T-helper 1 cell treated with Interleukin-12 subunit alpha and Interleukin-12 subunit beta and Interleukin-4 antibody, amounts not matched to agents 30 ng/mL and 1 ng/mL, for 36 hours (primary cell): Measurements from ENCODE around the gene GPR176. TPM values are rescaled to one million over a fixed set of nuclear protein-coding genes. Genes with fewer than 3 reads are reported as not detected.
"Not testable (repeated sequence)": the region's sequence is repeated elsewhere in the genome, so short reads cannot be mapped to it uniquely, and the experiment has no call there.

Experiments
- intact Hi-C: fragments of 100-400 bp; cut with micrococcal nuclease; formaldehyde crosslinking; loops from one replicate; pipeline ENCODE4 v1.15.1; 2024
- total RNA-seq: library from RNA; stranded (reverse); gene quantifications from 2 replicates; pipeline ENCODE4 v1.2.3, GENCODE V29; 2022

The GPR176 gene
- total RNA-seq, 1 donor from 2014 or later, result 0.10 TPM

DNA sequence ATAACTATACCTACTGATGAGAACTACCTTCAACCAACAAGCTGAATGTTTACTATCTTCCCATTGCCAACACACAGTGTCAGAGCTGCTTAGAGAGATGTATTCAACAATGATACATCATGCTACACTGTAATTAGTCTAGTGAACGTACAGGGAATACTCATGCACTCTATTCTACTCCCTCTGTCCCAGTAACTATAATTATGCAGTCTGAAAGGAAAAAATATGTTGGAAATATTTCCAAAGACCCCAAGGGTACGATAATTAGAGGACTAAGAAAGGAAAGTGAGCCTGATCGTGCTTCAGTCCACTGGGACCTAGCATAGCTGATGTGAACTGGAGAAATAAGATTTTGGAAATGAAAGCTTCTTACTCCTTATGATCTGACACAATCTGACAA lies 100.5 kb downstream of the GPR176 start:
- intact Hi-C loops, result no loop called here

DNA sequence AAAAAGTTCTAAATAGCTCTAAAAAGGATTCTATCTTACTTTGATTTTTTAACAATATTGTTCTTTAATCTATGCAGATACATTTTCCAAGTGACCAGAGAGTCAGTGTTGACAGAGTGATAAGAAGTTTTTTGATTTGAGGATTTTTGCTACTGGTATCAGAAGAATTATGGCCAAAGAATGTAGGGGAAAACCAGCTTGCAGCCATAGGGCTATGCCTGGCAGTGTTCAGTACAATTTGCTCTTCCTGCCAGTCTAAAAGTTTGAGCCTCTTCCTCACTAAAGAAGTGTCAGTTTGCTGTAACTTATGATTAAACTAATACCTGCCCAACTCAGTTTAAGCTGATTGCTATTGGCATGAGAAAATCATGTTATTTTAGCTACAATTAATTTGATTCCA lies 102.2 kb downstream of the GPR176 start:
- intact Hi-C loops, result no loop called here

DNA sequence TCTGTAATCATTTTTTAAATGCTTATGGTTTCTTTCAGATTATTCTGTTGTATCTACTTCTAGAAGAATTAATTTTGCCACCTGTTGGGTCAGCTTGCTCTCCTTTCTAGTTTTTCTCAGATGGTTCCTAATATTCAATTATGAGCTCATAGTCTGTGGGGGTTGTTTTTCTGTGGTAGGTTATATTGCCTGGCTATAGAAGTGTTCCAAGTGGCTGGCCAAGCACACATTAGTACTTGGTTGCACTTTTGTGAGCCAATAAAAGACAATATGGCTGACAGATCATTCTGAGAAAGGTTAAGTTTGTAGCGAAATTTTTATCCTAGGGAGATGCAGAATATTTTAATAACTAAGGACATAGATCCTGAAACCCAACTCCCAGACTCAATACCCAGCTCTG lies 105.6 kb downstream of the GPR176 start:
- intact Hi-C loops, result no loop called here

DNA sequence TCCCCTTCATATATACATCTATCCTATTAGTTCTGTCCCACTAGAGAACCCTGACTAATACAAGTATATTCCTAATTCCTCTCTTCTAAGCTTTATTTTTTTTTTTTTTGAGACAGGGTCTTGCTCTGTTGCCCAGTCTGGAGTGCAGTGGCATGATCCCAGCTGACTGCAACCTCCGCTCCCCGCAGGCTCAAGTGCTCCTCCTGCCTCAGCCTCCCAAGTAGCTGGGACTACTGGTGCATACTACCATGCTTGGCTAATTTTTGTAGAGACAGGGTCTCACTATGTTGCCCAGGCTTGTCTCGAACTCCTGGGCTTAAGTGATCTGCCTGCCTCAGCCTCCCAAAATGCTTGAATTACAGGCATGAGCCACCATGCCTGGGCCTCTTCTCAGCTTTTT lies 107.4 kb downstream of the GPR176 start:
- intact Hi-C loops, result not testable (repeated sequence)

DNA sequence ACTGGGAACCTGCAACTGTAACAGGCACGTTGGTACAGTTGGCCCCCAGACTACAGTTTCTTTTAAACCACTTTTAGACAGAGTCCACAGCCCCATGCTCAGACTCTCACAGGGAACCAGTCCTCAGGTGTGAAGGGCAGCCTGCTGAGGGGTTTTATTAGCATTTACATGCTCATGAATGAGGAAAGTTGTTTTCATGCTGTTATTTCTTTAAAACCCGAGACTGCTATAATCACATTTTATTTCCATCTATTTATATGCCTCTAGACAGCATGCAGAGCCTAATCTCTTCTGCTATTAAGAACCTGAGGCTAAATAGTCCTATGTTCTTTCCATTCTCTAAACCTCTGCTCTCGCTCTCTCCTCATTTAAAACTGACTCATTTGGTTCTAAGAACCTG lies 111.2 kb downstream of the GPR176 start:
- intact Hi-C loops, result no loop called here

DNA sequence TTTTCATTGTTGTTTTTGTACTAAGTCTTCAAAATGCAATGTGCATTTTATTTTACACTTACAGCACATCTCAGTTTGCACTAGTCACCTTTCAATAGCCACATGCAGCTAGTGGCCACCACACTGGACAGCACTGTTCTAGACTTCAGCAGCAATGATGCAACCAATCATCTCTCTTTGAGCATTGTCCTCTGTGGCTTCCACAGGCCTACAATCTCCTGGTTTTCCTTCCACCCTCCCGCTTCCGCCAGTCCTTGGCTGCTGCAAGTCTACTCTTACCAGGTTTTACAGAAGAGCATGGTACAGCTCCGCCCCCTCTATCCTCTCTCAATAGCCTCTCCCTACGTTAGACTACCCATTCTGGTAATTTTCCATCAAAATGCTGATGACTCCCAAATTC lies 112.3 kb downstream of the GPR176 start:
- intact Hi-C loops, result no loop called here

DNA sequence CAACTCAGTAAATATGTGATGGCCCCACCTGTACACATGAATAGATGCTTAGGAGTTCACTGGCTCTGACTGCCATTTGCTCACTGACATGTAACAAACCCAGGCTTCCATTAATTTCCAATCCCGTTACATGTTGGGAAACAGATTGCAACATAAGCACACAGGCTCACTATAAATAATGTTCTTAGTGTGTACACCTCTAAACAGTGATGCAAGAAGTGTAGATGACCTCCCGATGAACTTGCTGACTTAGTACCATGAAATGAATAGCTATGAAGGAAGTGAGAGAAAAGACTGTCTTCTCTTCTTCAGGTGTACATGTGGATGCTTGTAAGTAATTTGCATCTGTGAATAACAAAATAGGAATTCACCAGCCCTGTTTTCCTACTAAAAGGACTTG lies 116.0 kb downstream of the GPR176 start:
- intact Hi-C loops, result no loop called here

DNA sequence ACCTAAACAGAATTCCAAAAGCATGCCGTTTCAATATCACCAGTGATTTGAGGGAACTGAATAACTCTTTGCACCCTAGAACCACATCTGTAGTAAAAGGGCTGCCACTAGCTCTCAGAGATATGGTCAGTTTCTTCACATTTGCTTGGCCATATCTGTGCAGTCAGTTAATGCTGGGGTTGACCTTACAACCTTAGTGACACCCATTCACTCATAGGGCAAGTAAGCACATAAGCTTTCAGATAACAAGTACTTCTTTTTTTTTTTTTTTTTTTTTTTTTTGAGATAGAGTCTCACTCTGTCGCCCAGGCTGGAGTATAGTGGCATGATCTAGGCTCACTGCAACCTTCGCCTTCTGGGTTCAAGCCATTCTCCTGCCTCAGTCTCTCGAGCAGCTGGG lies 117.0 kb downstream of the GPR176 start:
- intact Hi-C loops, result no loop called here

DNA sequence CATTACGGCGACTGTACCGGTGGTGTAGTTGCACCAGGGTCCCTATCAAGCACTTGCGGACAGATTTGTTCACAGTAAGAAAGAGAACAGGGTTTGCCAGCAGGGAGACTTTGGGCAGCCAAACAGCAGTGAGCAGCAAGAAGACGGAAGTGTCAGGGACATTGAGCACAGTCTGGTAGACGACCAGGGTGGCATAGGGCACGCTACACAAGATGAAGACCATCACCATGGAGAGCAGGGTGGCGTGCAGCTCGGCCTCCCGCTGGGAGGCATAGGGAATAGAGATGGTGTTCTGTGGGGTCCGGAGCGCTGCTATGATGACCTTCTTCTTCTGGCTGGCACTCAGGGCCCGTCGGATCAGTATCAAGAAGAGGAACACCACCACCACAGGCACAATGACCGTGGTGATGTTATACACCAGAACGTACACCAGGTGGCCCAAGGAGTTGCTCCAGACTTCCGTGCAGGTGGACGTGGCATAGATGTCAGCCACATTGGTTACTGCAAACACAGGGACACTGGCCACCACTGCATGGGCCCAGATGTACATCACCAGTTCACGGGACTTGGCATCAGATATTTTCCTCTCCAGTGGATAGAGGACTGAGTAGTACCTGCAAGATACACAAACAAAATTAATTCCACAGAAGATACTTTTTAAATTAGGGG lies 118.3 kb downstream of the GPR176 start:
- intact Hi-C loops, result loop anchor here (1.0 kb wide), 1 partner anchor 74 kb away; no protein-coding TSS in a partner anchor

DNA sequence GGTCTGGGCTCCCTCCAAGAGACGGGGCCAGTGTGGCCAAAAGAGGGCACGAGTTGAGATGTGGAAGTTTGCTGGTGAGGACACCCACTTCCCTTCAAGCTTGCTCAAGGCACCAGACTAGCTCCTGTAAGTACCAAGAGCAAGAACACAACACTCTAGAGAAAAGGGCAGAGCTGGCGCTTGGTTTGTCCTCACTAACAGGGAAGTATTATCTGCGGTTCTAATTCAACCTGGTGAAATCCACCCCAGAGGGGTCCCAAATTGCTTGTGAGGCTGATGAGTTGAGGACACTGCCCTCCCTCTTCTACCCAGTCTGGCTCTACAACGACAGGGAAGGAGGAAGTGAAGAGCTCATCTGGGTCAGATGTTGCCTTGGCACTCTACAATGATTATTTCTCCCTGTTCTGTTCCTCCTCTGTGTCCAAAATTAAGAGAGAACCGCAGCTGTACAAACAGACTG lies 120.5 kb downstream of the GPR176 start:
- intact Hi-C loops, result loop anchor here (1.0 kb wide), 1 partner anchor 17 kb away; no protein-coding TSS in a partner anchor

DNA sequence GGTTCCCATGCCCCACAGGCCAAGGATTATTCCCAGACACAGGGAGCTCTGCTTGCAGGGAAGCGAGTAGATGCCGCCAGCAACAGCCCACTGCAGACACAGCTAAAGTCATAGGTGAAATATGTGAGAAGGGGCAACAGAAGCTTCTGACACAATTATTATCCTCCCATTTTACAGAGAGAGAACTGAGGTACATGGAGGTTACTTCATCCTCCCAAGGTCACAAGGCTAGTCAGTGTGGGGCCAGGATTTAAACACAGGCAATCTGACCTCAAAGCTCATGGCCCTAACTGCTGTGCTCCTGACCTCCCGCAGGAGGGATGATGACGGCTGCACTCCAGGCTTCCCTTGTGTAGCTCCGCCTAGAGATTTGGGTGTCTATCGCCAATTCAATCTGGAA lies 121.7 kb downstream of the GPR176 start:
- intact Hi-C loops, result no loop called here

DNA sequence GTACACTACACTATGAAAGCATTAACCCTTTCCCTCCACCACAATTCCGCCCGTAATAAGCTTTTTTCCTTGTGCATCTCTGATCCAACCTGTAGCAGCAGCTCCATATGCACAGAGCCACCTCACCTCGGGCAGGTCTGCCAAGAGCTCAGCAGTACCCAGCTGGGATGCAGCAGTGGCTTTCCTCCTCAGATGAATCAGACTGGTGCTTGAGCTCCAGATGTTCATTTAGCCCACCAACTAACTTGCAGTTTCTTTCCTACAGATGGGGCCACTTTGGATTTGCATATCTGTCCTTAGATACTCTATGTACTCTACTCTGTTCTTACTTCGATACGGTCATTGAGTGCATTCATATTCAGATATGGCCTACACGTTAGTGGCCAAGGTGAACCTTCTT lies 122.7 kb downstream of the GPR176 start:
- intact Hi-C loops, result no loop called here

DNA sequence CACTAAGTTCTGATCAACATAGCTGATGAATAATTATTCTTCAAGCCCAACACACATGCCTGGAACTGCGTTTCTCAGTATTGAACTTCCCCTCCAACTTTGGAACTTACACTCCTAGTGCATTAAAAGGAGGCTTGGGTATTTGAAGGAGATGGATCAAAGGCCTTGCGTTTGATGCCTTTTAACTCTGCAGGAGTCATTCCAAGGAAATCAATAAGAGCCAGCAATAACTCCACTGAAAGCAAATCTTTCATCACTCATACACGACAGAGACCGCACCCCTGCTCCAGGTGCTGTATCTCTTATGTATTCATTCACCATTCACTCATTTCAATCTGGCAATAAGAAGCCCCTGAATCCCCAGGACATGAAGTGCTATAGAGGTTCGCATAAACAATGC lies 123.5 kb downstream of the GPR176 start:
- intact Hi-C loops, result no loop called here

DNA sequence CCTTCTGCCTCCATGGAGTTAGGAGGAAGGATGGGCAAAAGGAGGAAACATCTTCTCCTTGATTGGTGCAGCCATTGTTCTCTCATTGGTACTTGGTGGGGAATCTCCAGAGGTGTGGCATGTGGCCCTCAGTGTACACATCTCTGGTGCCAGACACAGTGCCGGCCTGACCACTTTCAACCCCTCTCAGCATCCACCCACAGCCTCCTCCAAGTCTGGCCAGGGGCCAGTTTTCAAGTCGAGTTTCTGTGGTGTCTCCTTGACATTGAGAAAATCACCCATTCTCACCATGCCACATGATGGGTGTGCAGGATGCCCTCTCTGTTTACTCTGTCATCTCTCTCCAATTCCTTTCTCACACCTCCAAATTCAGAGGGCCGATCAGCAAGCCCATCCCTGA lies 124.6 kb downstream of the GPR176 start:
- intact Hi-C loops, result no loop called here

DNA sequence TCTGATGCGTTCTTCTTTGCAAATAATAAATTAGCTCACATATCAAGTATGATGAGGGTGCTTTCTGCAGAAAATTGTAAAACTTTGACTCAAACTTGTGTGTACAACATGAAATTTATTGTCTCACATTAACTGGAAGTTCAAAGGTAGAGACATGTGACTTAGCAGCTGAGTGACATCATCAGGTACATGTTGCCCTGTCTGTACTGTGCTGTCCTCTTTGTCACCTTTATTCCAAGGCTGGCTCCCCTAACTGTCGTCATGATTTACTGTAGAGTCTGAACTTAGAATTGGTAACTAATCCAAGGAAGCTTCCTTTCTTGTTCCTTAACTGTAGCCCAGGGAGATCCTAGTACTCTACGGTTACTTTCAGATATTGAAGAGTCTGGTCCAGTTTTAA lies 125.1 kb downstream of the GPR176 start:
- intact Hi-C loops, result no loop called here

DNA sequence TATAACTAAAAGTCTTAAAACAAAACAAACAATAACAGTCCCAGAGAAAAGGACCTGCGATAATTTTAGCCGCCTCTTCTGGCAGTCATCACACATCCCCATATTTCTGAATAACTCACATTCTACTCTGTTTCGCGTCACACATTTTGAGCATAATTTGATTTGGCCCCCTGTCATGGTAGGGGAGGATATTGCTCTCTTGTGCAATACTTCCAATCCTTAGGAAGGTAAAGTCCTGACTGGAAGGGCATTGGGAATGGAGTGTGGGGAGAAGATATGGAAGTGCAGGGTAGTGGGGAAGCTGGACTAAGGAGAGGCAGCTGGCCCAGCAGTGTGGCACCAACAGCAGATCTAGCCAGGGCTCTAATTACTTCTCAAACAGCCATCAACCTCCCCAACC lies 126.1 kb downstream of the GPR176 start:
- intact Hi-C loops, result no loop called here

DNA sequence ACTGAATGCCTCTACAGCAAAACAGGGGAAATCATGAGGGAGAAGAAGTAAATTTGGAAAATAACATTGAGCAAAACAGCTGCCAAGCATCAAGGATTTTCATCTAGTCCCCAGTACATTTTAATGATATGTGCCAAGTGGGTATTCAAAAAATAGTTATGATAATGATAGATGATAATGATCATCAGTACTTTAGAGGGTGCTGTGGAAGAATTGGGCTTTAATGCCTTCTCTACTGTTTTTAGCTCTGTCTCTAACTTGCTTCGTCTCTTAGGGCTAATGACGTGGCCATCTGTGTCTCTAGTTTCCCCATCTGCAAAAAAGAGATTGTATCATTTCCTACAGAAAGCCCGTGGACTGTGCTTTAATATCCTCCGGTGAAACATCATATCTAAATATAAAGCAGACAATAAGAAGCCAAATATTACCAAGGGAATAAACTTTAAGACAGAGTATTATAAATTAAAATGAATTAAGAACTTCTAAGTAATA lies 127.2 kb downstream of the GPR176 start:
- intact Hi-C loops, result no loop called here

DNA sequence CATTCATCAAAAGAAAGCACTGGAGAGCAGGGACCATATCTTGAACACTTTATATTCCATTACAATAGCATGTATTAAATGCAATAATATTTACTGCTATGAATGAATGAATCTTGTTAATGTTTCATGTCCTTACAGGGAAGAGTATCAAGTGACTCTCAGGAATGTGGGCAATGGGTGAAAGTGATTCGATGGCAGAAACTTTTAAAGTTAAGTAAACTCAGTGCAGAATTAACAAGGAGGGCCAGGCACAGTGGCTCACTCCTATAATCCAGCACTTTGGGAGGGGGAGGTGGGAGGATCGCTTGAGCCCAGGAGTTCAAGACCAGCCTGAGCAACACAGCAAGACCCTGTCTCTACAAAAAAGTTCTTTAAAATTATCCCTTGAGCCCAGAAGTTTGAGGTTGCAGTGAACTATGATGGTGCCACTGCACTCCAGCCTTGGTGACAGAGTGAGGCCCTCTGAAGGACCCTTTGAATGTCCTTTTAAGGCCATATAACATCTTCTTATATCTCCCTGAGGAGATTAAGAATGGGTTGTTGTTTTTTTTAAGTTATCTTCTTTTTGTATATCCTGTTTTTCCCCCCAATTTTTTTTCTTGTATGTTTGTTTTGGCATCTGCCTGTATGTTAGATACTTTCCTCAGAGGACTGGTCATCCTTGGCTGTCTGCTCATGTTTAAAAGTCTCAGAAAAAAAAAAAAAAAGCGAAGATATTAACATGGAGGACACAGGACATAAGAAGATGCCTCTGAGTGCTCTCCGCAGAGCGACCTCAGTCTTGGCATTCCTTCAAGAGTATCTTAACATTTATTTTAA lies 127.8 kb downstream of the GPR176 start:
- intact Hi-C loops, result no loop called here

DNA sequence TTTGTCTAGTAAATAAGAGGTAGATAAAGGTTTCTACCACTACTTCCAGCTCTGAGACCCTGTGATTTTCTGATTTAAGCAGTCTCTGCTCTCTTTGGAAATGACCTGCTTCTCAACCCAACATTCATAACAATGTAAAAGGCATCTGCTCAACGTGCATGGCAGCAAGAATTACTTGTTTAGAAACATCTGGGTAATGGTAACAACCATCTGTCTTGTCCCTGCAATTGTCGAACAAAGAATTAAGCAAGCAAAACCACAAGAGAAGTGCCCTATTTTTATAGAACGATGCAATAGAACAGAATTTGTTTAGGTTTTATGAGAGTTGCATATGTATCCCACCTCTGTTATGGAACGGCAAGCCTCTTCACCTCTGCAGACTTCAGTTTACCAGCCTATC lies 130.3 kb downstream of the GPR176 start:
- intact Hi-C loops, result loop anchor here (10.0 kb wide), 3 partner anchors 425 to 1235 kb away; no protein-coding TSS in a partner anchor

DNA sequence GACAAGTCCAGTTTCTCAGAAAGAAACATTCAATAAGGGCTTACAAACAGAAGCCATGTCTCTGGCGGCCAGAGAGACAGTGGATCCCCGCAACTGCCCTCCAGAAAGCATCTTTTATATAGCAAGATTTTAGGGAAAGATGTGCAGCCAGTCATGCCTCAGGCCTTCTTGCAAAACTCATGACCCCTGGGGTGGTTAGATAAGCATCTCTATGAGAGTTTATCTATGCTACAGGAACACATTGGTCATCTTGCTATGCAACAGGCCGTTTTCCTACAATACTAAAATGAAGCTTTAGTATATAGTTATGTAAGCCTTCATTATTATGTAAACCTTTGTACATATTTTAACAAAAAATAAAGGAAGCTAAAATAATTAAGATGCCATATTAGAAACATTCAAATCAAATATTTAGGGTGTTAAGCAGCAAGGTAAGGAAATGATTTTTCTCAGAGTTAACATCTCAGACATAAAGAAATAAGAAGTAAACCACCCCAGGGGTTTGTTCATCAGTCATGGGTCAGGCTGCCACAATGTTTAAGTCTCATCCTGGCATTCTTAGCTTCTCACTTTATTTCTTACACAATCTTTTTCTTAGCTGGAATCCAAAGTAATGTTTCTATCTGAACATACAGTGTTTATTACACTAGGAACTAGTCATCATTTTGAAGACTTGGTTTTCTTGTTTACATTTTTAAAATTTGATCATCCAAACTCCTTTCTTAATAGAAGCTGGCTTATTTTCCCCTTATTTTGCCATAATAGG lies 131.1 kb downstream of the GPR176 start:
- intact Hi-C loops, result loop anchor here (10.0 kb wide), 3 partner anchors 426 to 1234 kb away; no protein-coding TSS in a partner anchor

DNA sequence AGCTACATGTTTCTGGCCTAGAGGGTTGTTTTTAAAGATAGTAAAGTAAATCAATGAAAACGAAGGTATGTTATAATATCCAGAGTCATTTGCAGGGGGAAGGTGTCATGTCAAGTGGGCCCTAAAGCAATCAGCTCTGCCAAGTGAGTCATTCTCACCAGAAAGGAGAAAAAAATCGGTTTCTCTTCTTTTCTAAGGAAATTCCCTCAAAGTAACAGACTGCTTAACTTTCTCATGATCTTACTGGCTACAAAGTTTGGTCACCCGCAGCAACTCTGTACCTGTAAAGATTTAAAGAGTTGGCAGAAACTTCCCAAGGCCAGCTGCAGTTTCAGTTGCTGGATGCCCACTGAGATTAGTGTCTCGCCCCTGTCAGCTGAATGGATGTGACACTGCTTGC lies 132.0 kb downstream of the GPR176 start:
- intact Hi-C loops, result loop anchor here (10.0 kb wide), 3 partner anchors 427 to 1233 kb away; no protein-coding TSS in a partner anchor
